HG03378 (cell line): ENCODE results near the gene TBX2.

ENCODE experiments used
- ATAC-seq: cut with Tn5 transposase; IDR thresholded peaks from one replicate; pipeline ENCODE4 v1.9.1; 2021; ENCODE audit warnings: mild to moderate bottlenecking, moderate library complexity; ENCODE audit not compliant: unreplicated experiment

TBX2 gene

GRCh38 chr17:61451538-61452300 lies 52.1 kb downstream of the TBX2 start:
- ATAC-seq: no peak

- ATAC-seq: no peak
Observed at GRCh38 chr17:61452301-61453290, 53.0 kb downstream of the TBX2 start, which contains the start of gene TBX4. Gene TBX4 (plus strand): TSS chr17:61452422. CDS start chr17:61456491, 4,069 bp downstream.

DNA sequence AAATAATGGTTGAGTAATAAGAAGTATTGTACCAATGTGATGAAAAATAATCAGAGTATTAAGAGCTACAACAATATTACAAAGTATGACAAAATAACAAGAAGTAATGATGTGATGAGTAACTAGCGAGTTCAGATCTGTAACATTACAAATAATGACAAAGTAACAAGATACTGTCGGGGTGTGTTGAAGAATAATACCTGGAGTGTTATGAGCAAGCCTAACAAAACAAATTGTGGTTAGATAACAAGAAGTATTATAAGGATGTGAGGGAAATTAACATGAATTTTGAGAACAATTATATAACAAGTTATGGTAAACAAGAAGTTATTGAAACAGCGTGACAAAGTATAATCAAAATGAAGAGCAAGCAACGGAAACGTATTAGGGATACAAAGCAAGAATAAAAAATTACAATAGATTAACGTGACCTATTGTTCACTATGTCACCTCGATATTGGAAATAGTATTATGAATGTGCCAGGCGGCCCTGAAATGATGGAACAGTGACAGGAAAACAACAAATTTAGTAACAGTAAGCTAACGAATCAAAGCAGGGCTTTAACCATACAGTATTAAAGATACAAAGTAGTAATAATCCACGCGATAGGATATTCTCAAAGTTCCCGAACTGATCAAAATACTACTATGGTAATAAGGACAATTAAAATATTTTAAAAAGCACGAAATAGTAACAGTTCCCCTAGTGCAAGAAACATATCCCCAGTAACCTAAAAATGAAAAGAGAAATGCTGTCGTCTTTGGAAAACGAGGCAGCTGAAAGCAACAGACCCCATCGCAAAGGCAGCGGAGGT lies 54.1 kb downstream of the TBX2 start:
- ATAC-seq: no peak

GRCh38 chr17:61454381-61455323 lies 55.0 kb downstream of the TBX2 start:
- no peak for ATAC-seq

- ATAC-seq: no peak
Observed at GRCh38 chr17:61455324-61456060, 55.8 kb downstream of the TBX2 start.

GRCh38 chr17:61456061-61456681 lies 56.5 kb downstream of the TBX2 start:
- no peak for ATAC-seq

DNA sequence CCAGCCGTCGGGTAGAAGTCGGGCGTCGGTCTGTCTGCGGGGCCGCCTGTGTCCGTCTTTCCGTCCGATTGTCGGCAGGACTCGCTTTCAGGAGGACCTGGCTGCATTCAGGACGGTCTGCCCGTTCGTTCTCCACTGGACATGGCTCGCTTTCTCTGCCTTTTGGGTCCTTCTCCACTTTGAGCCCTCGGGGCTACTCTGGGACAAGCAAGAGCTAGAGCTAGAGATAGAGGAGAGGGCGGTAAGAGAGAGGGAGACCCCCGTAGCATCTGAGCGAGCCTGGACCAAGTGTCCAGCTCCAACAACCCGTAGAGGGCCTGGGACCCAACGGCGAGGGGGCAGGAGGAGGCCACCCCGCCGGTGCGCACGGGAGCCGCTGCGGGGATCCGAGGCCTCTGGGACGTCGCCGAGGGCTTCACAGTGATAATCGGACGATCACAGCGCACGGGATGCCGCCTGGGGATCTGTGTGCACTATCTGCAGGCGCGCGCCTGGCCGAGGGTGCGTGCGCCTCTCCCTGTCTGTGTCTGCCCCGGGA lies 57.1 kb downstream of the TBX2 start:
- no peak for ATAC-seq

DNA sequence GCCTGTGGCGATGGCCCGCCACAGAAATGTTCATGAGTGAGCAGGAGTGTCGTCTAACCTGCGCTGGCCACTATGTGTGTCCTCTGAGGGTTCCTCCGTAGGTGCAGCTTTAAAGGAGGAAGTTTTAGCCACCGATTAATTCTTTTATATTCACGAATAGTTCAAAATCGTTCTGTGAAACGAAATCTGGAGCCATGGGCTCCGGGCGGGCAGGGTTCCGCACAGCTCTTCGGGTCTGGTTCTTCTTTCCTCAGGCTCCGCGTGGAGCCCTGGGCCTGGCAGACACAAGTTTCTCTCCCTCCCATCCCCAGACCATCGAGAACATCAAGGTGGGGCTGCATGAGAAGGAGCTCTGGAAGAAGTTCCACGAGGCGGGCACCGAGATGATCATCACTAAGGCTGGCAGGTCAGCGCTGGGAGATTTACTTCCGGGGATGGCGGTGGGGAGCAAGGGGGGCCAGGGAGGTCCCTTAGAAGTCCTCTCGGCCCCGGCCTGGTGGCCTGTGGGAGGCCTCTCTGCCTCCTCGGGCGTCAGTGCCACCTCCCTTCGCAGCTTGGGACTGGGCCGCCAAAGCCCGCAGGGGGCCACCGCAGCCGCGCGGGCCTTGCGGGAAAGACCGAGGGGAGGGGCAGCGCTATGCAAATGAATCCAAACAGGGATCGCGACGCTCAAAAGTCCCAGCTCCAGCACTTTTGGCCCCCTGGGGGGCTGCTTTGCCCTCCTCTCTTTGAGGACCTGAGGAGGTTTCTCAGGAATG lies 57.8 kb downstream of the TBX2 start:
- no peak for ATAC-seq

GRCh38 chr17:61458000-61458399 lies 58.4 kb downstream of the TBX2 start:
- ATAC-seq: no peak

GRCh38 chr17:61458421-61459141 lies 58.9 kb downstream of the TBX2 start:
- no peak for ATAC-seq
